Measurements from ENCODE around the gene PPP3CB.

- TF ChIP-seq EZH2 (IDR thresholded peaks at IDR 0.05) = no peak
- no peak for TF ChIP-seq POLR2AphosphoS5 (IDR thresholded peaks at IDR 0.05; ENCODE audit: borderline replicate concordance, low read depth, low read length)
- no peak for TF ChIP-seq FOXP2 (optimal IDR thresholded peaks at IDR 0.05; ENCODE audit: control extremely low read depth, extremely low read length, insufficient read depth)
Observed at GRCh38 chr10:73506491-73506890, 10.7 kb upstream of the PPP3CB start.
